ENCODE results near the gene RALGDS.
"Not testable (repeated sequence)": the region's sequence is repeated elsewhere in the genome, so short reads cannot be mapped to it uniquely, and the experiment has no call there.

RALGDS gene

GRCh38 chr9:133074111-133074651 lies 46.9 kb downstream of the RALGDS start (continued):
- no peak for TF ChIP-seq TSHZ2 (CRISPR knock-in tag; IDR thresholded peaks at IDR 0.05)
- TF ChIP-seq ISL1 (CRISPR knock-in tag; IDR thresholded peaks at IDR 0.05), result no peak
- no peak for TF ChIP-seq PATZ1 (CRISPR knock-in tag; IDR thresholded peaks at IDR 0.05; ENCODE audit: borderline replicate concordance)
- no peak for TF ChIP-seq POU6F1 (CRISPR knock-in tag; IDR thresholded peaks at IDR 0.05; ENCODE audit: borderline replicate concordance, low read depth)
- no peak for TF ChIP-seq ZNF8 (CRISPR knock-in tag; IDR thresholded peaks at IDR 0.05)

- no peak for ATAC-seq
- TF ChIP-seq OSR1 (CRISPR knock-in tag; IDR thresholded peaks at IDR 0.05) (no peak), ZNF565 (CRISPR knock-in tag; conservative IDR thresholded peaks at IDR 0.05; ENCODE audit: low read depth) (no peak), ZFP3 (CRISPR knock-in tag; IDR thresholded peaks at IDR 0.05) (no peak), TOX (CRISPR knock-in tag; IDR thresholded peaks at IDR 0.05; ENCODE audit: borderline replicate concordance) (no peak), TCF4 (CRISPR knock-in tag; IDR thresholded peaks at IDR 0.05; ENCODE audit: borderline replicate concordance) (no peak), TSHZ2 (CRISPR knock-in tag; IDR thresholded peaks at IDR 0.05) (no peak), CSDC2 (CRISPR knock-in tag; IDR thresholded peaks at IDR 0.05) (no peak)
These were observed 47.7 kb downstream of the RALGDS start for GRCh38 chr9:133073086-133074014.

GRCh38 chr9:133072210-133072609 lies 48.8 kb downstream of the RALGDS start:
- ATAC-seq, result not testable (repeated sequence)

- ATAC-seq, result no peak
- peak; percentile 33; the same call in 1 of the 2 replicates for TF ChIP-seq ZNF70 (CRISPR knock-in tag; IDR thresholded peaks at IDR 0.05)
- no peak for TF ChIP-seq RARB (CRISPR knock-in tag; IDR thresholded peaks at IDR 0.05)
- TF ChIP-seq BACH2 (CRISPR knock-in tag; IDR thresholded peaks at IDR 0.05; ENCODE audit: borderline replicate concordance), result no peak
These were observed 49.4 kb downstream of the RALGDS start for GRCh38 chr9:133071484-133072150.

GRCh38 chr9:133070985-133071384 lies 50.1 kb downstream of the RALGDS start:
- not testable (repeated sequence) for ATAC-seq

GRCh38 chr9:133070500-133070961 lies 50.5 kb downstream of the RALGDS start:
- not testable (repeated sequence) for ATAC-seq

- ATAC-seq, result not testable (repeated sequence)
These were observed 52.6 kb downstream of the RALGDS start for GRCh38 chr9:133068431-133068830.
